Skeletal muscle satellite cell (primary cell): ENCODE results near the gene NCKIPSD.

ENCODE experiments used
- H3K27me3 ChIP-seq: 2 replicates; pipeline ENCODE4 v1.7.0; 2013; ENCODE audit warnings: low read length; ENCODE audit not compliant: control insufficient read depth, insufficient read depth
- H3K36me3 ChIP-seq: 2 replicates; pipeline ENCODE4 v1.7.0; 2013; ENCODE audit warnings: mild to moderate bottlenecking, control low read depth, low read length; ENCODE audit not compliant: insufficient read depth
- H3K4me1 ChIP-seq: 2 replicates; pipeline ENCODE4 v1.7.0; 2013; ENCODE audit warnings: low read length; ENCODE audit not compliant: control insufficient read depth, insufficient read depth
- H3K4me2 ChIP-seq: 2 replicates; pipeline ENCODE4 v1.7.0; 2013; ENCODE audit warnings: mild to moderate bottlenecking, low read length
- H3K4me3 ChIP-seq: 2 replicates; pipeline ENCODE4 v1.7.0; 2013; ENCODE audit warnings: low read length
- H3K9ac ChIP-seq: 2 replicates; pipeline ENCODE4 v1.7.0; 2013; ENCODE audit warnings: mild to moderate bottlenecking, low read depth, low read length, moderate library complexity
- H3K9me3 ChIP-seq: replicated peaks from 2 replicates; pipeline ENCODE4 v1.7.0; 2013; ENCODE audit warnings: mild to moderate bottlenecking, control low read depth, low read length

NCKIPSD gene

DNA sequence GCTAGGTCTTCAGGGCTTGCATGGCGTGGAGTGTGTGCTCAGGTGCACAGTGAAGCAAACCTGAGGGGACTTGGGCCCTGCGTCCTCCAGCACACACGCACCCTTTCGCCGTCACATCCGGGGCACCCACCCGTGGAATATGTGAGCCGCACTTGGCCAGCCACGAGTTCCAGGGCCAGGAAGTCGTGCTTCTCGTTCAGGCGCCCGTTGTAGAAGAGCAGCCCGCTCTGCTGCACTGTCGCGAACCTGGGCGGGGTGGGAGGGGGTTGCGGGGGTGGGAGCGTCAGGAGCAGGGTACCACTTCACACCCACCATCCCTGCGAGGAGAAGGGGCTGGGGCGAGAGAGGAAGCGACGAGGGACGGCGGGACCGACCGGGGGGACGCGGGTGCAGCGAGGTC is 30.1 kb downstream of the NCKIPSD start:
- H3K9ac ChIP-seq, result no peak overlapping the region
- H3K4me2 ChIP-seq, result peak overlapping the region; percentile 87
- H3K4me1 ChIP-seq, result peaks cover 7% of the 10 kb centered on the region
- H3K36me3 ChIP-seq, result no peaks in the 10 kb centered on the region
- H3K27me3 ChIP-seq, result no peaks in the 10 kb centered on the region
- H3K4me3 ChIP-seq, result peak overlapping the region; percentile 72
- H3K9me3 ChIP-seq, result no peaks in the 10 kb centered on the region

GRCh38 chr3:48655063-48655462 is 30.7 kb downstream of the NCKIPSD start:
- H3K4me2 ChIP-seq, result no peak overlapping the region
- no peaks in the 10 kb centered on the region for H3K27me3 ChIP-seq
- H3K36me3 ChIP-seq, result no peaks in the 10 kb centered on the region
- no peak overlapping the region for H3K9ac ChIP-seq
- H3K9me3 ChIP-seq, result no peaks in the 10 kb centered on the region
- no peak overlapping the region for H3K4me3 ChIP-seq
- H3K4me1 ChIP-seq, result peaks cover 7% of the 10 kb centered on the region

- H3K27me3 ChIP-seq, result no peaks in the 10 kb centered on the region
- H3K36me3 ChIP-seq, result no peaks in the 10 kb centered on the region
- H3K4me3 ChIP-seq, result no peak overlapping the region
- no peaks in the 10 kb centered on the region for H3K9me3 ChIP-seq
- peaks cover 7% of the 10 kb centered on the region for H3K4me1 ChIP-seq
- H3K9ac ChIP-seq, result no peak overlapping the region
- no peak overlapping the region for H3K4me2 ChIP-seq
Measured at GRCh38 chr3:48652923-48653715, 32.6 kb downstream of the NCKIPSD start.

- Histone ChIP-seq H3K36me3 (no peaks in the 10 kb centered on the region), H3K9ac (no peak overlapping the region), H3K27me3 (no peaks in the 10 kb centered on the region), H3K9me3 (no peaks in the 10 kb centered on the region), H3K4me1 (peaks cover 7% of the 10 kb centered on the region), H3K4me3 (no peak overlapping the region), H3K4me2 (no peak overlapping the region)
Measured at GRCh38 chr3:48651771-48652170, 33.9 kb downstream of the NCKIPSD start.

- no peaks in the 10 kb centered on the region for H3K27me3 ChIP-seq
- no peak overlapping the region for H3K9ac ChIP-seq
- no peak overlapping the region for H3K4me3 ChIP-seq
- no peak overlapping the region for H3K4me2 ChIP-seq
- H3K4me1 ChIP-seq, result no peaks in the 10 kb centered on the region
- H3K36me3 ChIP-seq, result no peaks in the 10 kb centered on the region
- no peaks in the 10 kb centered on the region for H3K9me3 ChIP-seq
Measured at GRCh38 chr3:48650723-48651122, 35.0 kb downstream of the NCKIPSD start.

- Histone ChIP-seq H3K27me3 (no peaks in the 10 kb centered on the region), H3K9ac (no peak overlapping the region), H3K9me3 (no peaks in the 10 kb centered on the region), H3K4me1 (no peaks in the 10 kb centered on the region), H3K4me3 (no peak overlapping the region), H3K36me3 (no peaks in the 10 kb centered on the region), H3K4me2 (no peak overlapping the region)
Measured at GRCh38 chr3:48648188-48648850, 37.4 kb downstream of the NCKIPSD start.

GRCh38 chr3:48647714-48648113 is 38.0 kb downstream of the NCKIPSD start:
- no peaks in the 10 kb centered on the region for H3K27me3 ChIP-seq
- no peak overlapping the region for H3K4me3 ChIP-seq
- no peaks in the 10 kb centered on the region for H3K4me1 ChIP-seq
- no peaks in the 10 kb centered on the region for H3K9me3 ChIP-seq
- H3K36me3 ChIP-seq, result no peaks in the 10 kb centered on the region
- H3K4me2 ChIP-seq, result no peak overlapping the region
- no peak overlapping the region for H3K9ac ChIP-seq

DNA sequence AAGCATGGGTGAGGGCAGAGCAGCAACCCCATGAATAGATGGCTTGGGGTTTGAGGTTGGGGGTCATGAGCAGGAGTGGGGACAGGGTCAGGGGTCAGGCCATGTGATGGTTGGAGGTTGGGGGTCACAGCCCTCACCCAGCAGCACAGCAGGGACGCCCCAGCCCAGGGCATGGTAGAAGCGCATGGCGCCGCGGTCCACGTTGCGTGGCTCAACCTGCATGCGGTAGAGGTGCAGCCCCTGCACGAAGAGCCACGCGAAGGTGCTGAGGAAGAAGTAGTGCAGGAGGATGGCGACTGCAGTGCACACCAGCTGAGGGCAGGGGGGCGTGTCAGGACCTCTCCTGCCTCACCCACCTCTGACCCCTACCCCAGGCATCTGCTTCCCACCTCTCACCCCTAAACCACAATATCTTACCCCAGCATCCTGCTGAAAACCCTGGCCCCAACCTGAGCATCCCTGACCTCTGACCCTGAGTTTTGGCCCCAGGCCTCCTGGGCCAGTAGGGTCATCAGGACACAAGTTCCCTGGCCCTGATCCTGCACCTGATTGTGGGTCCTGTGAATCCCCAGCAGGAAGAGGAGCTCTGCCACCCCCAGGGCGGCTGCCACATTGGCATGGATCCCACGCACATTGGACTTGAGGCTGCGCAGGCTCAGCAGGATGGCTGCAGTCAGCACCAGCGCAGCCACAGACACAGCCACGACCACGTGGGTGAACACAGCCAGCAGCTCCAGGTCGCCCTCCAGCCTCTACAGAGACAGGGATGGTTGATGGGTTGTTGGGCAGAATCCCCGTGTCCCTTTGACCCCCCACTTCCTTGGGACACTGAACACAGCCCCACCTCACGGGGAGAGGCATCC is 40.6 kb downstream of the NCKIPSD start:
- H3K4me3 ChIP-seq, result no peak overlapping the region
- no peaks in the 10 kb centered on the region for H3K27me3 ChIP-seq

GRCh38 chr3:48642605-48643004 is 43.1 kb downstream of the NCKIPSD start:
- H3K4me3 ChIP-seq, result no peak overlapping the region

More for the DNA sequence above, 40.6 kb downstream of the NCKIPSD start:
- Histone ChIP-seq H3K9ac (no peak overlapping the region), H3K4me1 (no peaks in the 10 kb centered on the region), H3K9me3 (no peaks in the 10 kb centered on the region), H3K4me2 (no peak overlapping the region), H3K36me3 (no peaks in the 10 kb centered on the region)

DNA sequence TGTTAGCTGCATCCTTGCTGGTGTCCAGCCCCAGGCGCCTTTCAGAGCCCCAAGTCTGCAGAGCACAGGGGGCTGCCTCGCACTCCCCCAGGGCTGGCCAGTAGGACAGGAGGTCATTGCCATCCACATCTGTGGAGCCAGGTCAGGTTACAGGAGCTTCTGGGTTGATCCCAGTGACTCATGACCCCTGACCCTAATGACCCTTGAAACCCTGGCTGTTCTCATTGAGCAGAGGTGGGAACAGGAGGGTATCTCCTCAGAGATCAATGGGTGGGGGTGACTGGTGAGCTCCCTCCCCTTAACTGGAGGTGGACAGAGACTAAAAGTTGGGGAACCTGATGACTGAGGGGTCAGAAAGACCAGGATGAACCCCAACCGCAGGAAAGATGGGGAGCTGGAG is 44.3 kb downstream of the NCKIPSD start:
- no peak overlapping the region for H3K4me3 ChIP-seq
- H3K9ac ChIP-seq, result no peak overlapping the region
- no peaks in the 10 kb centered on the region for H3K36me3 ChIP-seq
- no peak overlapping the region for H3K4me2 ChIP-seq
- H3K4me1 ChIP-seq, result peaks cover 4% of the 10 kb centered on the region
- no peaks in the 10 kb centered on the region for H3K27me3 ChIP-seq
- no peaks in the 10 kb centered on the region for H3K9me3 ChIP-seq

More at GRCh38 chr3:48642605-48643004, 43.1 kb downstream of the NCKIPSD start:
- H3K27me3 ChIP-seq, result no peaks in the 10 kb centered on the region
- no peak overlapping the region for H3K9ac ChIP-seq
- H3K36me3 ChIP-seq, result no peaks in the 10 kb centered on the region
- no peaks in the 10 kb centered on the region for H3K4me1 ChIP-seq
- no peak overlapping the region for H3K4me2 ChIP-seq
- no peaks in the 10 kb centered on the region for H3K9me3 ChIP-seq

DNA sequence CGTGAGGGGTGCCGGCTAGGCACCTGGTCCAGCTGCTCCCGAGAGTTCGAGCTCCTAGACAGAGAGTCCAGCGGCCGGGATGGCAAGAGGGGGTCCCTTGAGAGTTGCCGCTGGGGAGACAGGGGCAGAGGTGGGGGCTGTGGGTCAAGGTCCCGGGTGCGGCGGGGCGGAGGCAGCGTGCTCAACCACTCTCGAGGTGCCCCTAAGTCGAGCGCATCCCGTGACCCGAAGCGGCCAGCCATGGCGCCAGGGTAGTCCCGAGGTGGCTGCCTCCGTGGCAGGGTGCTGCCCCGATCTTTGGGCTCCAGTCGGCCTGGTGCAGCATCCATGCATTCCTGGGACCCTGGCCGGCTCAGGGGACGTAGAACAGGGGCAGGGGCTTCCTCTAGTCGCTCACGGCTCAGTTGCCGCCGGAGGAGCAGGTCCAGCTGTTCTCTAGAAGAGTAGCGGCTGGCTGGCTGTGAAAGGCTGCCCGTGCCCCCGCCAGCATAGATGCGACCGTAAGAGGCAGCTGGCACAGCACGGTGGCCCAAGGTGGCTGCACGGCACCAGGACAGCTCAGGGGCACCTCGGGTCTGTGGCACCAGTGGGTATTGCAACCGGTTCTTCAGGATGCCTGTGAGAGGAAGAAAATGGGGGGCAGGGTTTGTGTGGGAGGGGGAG is 45.6 kb downstream of the NCKIPSD start:
- Histone ChIP-seq H3K9ac (no peak overlapping the region), H3K27me3 (no peaks in the 10 kb centered on the region), H3K4me2 (no peak overlapping the region), H3K36me3 (no peaks in the 10 kb centered on the region), H3K9me3 (no peaks in the 10 kb centered on the region), H3K4me3 (no peak overlapping the region), H3K4me1 (peaks cover 9% of the 10 kb centered on the region)
